ENCODE results near the gene ZSCAN10. TPM values are rescaled to one million over a fixed set of nuclear protein-coding genes. Genes with fewer than 3 reads are reported as not detected.

The ZSCAN10 gene
- total and polyA plus RNA-seq, 8 donors = not detected

Small RNAs within 50 kb of the gene (small RNA-seq; reads per million reads assigned to genes)
- 0 reads per million in 4 donors for gene RNU1-22P

Other genes starting within 250 kb of the ZSCAN10 start
- 10 to 100 TPM in 2 of 5 donors, 1 to 10 TPM in 2, not detected in 1; 1.8 to 33.2 (median 9.8) TPM for gene PRSS22, start 241.1 kb downstream of the ZSCAN10 start, total RNA-seq
- gene PRSS22, start 241.1 kb downstream of the ZSCAN10 start, polyA plus RNA-seq = 10 to 100 TPM in 2 of 3 donors, 1 to 10 TPM in 1; 5.2 to 62.2 (median 22.7) TPM
- gene FLYWCH2, start 216.1 kb downstream of the ZSCAN10 start, total RNA-seq = 10 to 100 TPM; 19.6 to 76.4 (median 52.4) TPM
- 10 to 100 TPM; 30.1 to 43.4 (median 39.0) TPM for gene FLYWCH2, start 216.1 kb downstream of the ZSCAN10 start, polyA plus RNA-seq
- gene FLYWCH1, start 187.4 kb downstream of the ZSCAN10 start, total RNA-seq = 100 to 1,000 TPM in 1 of 5 donors, 10 to 100 TPM in 4; 10.5 to 121 (median 26.5) TPM
- gene FLYWCH1, start 187.4 kb downstream of the ZSCAN10 start, polyA plus RNA-seq = 10 to 100 TPM in 2 of 3 donors, 1 to 10 TPM in 1; 8.1 to 18.1 (median 12.0) TPM
- under 1 TPM in 1 of 5 donors, not detected in 4; 0.37 TPM for gene KREMEN2, start 135.0 kb downstream of the ZSCAN10 start, total RNA-seq
- 1 to 10 TPM in 1 of 3 donors, not detected in 2; 1.1 TPM for gene KREMEN2, start 135.0 kb downstream of the ZSCAN10 start, polyA plus RNA-seq
- 10 to 100 TPM in 2 of 5 donors, 1 to 10 TPM in 3; 4.8 to 43.2 (median 8.4) TPM for gene PAQR4, start 129.9 kb downstream of the ZSCAN10 start, total RNA-seq
- gene PAQR4, start 129.9 kb downstream of the ZSCAN10 start, polyA plus RNA-seq = 10 to 100 TPM in 2 of 3 donors, 1 to 10 TPM in 1; 2.7 to 15.3 (median 10.9) TPM
- 10 to 100 TPM in 2 of 5 donors, 1 to 10 TPM in 3; 2.4 to 19.3 (median 9.6) TPM for gene PKMYT1, start 118.8 kb downstream of the ZSCAN10 start, total RNA-seq
- 10 to 100 TPM in 1 of 3 donors, 1 to 10 TPM in 2; 1.8 to 15.9 (median 9.5) TPM for gene PKMYT1, start 118.8 kb downstream of the ZSCAN10 start, polyA plus RNA-seq
- not detected for gene CLDN9, start 86.4 kb downstream of the ZSCAN10 start, total RNA-seq
- gene CLDN9, start 86.4 kb downstream of the ZSCAN10 start, polyA plus RNA-seq = under 1 TPM in 2 of 3 donors, not detected in 1; 0.28 to 0.31 TPM
- gene CLDN6, start 81.1 kb downstream of the ZSCAN10 start, total RNA-seq = not detected
- not detected for gene CLDN6, start 81.1 kb downstream of the ZSCAN10 start, polyA plus RNA-seq
- gene TNFRSF12A, start 78.9 kb downstream of the ZSCAN10 start, total RNA-seq = 100 to 1,000 TPM in 2 of 5 donors, 10 to 100 TPM in 2, 1 to 10 TPM in 1; 1.8 to 134 (median 77.2) TPM
- gene TNFRSF12A, start 78.9 kb downstream of the ZSCAN10 start, polyA plus RNA-seq = 100 to 1,000 TPM in 1 of 3 donors, 10 to 100 TPM in 2; 20.3 to 117 (median 25.8) TPM
- 10 to 100 TPM; 11.0 to 94.7 (median 21.7) TPM for gene HCFC1R1, start 75.4 kb downstream of the ZSCAN10 start, total RNA-seq
- gene HCFC1R1, start 75.4 kb downstream of the ZSCAN10 start, polyA plus RNA-seq = 100 to 1,000 TPM in 2 of 3 donors, 10 to 100 TPM in 1; 71.7 to 128 (median 102) TPM
- gene THOC6, start 75.3 kb downstream of the ZSCAN10 start, total RNA-seq = 10 to 100 TPM in 4 of 5 donors, not detected in 1; 10.5 to 97.9 (median 22.2) TPM
- 10 to 100 TPM; 15.3 to 39.0 (median 32.8) TPM for gene THOC6, start 75.3 kb downstream of the ZSCAN10 start, polyA plus RNA-seq
- gene BICDL2, start 62.4 kb downstream of the ZSCAN10 start, total RNA-seq = 100 to 1,000 TPM in 1 of 5 donors, 10 to 100 TPM in 4; 18.4 to 693 (median 59.4) TPM
- 10 to 100 TPM; 26.0 to 79.7 (median 29.0) TPM for gene BICDL2, start 62.4 kb downstream of the ZSCAN10 start, polyA plus RNA-seq
- gene MMP25, start 52.7 kb downstream of the ZSCAN10 start, total RNA-seq = 1 to 10 TPM in 2 of 5 donors, not detected in 3; 1.1 to 1.6 TPM
- 1 to 10 TPM in 1 of 3 donors, under 1 TPM in 2; 0.48 to 2.9 (median 0.61) TPM for gene MMP25, start 52.7 kb downstream of the ZSCAN10 start, polyA plus RNA-seq
- 100 to 1,000 TPM in 1 of 5 donors, 10 to 100 TPM in 3, 1 to 10 TPM in 1; 9.9 to 504 (median 90.4) TPM for gene IL32, start 33.7 kb downstream of the ZSCAN10 start, total RNA-seq
- gene IL32, start 33.7 kb downstream of the ZSCAN10 start, polyA plus RNA-seq = 100 to 1,000 TPM in 1 of 3 donors, 10 to 100 TPM in 2; 56.3 to 129 (median 60.9) TPM
- 10 to 100 TPM in 1 of 5 donors, 1 to 10 TPM in 3, under 1 TPM in 1; 0.87 to 21.9 (median 5.5) TPM for gene ZNF205, start 13.3 kb upstream of the ZSCAN10 start, total RNA-seq
- 10 to 100 TPM; 16.6 to 27.5 (median 20.9) TPM for gene ZNF205, start 13.3 kb upstream of the ZSCAN10 start, polyA plus RNA-seq
- gene ZNF213, start 35.7 kb upstream of the ZSCAN10 start, total RNA-seq = 10 to 100 TPM in 3 of 5 donors, 1 to 10 TPM in 2; 1.3 to 87.8 (median 20.0) TPM
- gene ZNF213, start 35.7 kb upstream of the ZSCAN10 start, polyA plus RNA-seq = 1 to 10 TPM; 5.8 to 6.7 (median 6.1) TPM
- not detected for gene OR1F1, start 88.9 kb upstream of the ZSCAN10 start, total RNA-seq
- not detected for gene OR1F1, start 88.9 kb upstream of the ZSCAN10 start, polyA plus RNA-seq
- 1 to 10 TPM; 4.7 to 8.7 (median 6.2) TPM for gene ZNF200, start 135.9 kb upstream of the ZSCAN10 start, total RNA-seq
- gene ZNF200, start 135.9 kb upstream of the ZSCAN10 start, polyA plus RNA-seq = 1 to 10 TPM; 2.2 to 3.1 (median 2.9) TPM
- 10 to 100 TPM in 1 of 5 donors, 1 to 10 TPM in 3, under 1 TPM in 1; 0.58 to 24.5 (median 1.7) TPM for gene MEFV, start 157.3 kb upstream of the ZSCAN10 start, total RNA-seq
- under 1 TPM; 0.15 to 0.44 (median 0.20) TPM for gene MEFV, start 157.3 kb upstream of the ZSCAN10 start, polyA plus RNA-seq
- gene ZNF263, start 184.2 kb upstream of the ZSCAN10 start, total RNA-seq = 10 to 100 TPM; 23.5 to 67.0 (median 46.0) TPM
- gene ZNF263, start 184.2 kb upstream of the ZSCAN10 start, polyA plus RNA-seq = 10 to 100 TPM; 10.8 to 29.6 (median 16.0) TPM
- 1 to 10 TPM in 3 of 5 donors, not detected in 2; 1.6 to 8.3 (median 1.8) TPM for gene TIGD7, start 206.1 kb upstream of the ZSCAN10 start, total RNA-seq
- 1 to 10 TPM; 2.1 to 3.7 (median 2.8) TPM for gene TIGD7, start 206.1 kb upstream of the ZSCAN10 start, polyA plus RNA-seq
- 10 to 100 TPM; 16.1 to 52.5 (median 25.0) TPM for gene ZNF75A, start 206.2 kb upstream of the ZSCAN10 start, total RNA-seq
- gene ZNF75A, start 206.2 kb upstream of the ZSCAN10 start, polyA plus RNA-seq = 10 to 100 TPM in 2 of 3 donors, 1 to 10 TPM in 1; 8.0 to 15.6 (median 10.5) TPM